Forelimb muscle (tissue), 1 donor: ENCODE data around the gene KRT77. TPM values are rescaled to one million over a fixed set of nuclear protein-coding genes. Genes with fewer than 3 reads are reported as not detected.
"Not testable (repeated sequence)": the region's sequence is repeated elsewhere in the genome, so short reads cannot be mapped to it uniquely, and the experiment has no call there.

Source experiments
- DNase-seq: peaks from one replicate; pipeline ENCODE4 v3.0.0-alpha.2; 2013; ENCODE audit warnings: low read depth
- polyA plus RNA-seq: library from polyadenylated mRNA; unstranded; fragments of 120-200 nt; gene quantifications from one replicate; pipeline ENCODE4 v1.2.1, GENCODE V29; 2013; ENCODE audit not compliant: insufficient read length

The KRT77 gene
- polyA plus RNA-seq, 1 donor = not detected

DNA sequence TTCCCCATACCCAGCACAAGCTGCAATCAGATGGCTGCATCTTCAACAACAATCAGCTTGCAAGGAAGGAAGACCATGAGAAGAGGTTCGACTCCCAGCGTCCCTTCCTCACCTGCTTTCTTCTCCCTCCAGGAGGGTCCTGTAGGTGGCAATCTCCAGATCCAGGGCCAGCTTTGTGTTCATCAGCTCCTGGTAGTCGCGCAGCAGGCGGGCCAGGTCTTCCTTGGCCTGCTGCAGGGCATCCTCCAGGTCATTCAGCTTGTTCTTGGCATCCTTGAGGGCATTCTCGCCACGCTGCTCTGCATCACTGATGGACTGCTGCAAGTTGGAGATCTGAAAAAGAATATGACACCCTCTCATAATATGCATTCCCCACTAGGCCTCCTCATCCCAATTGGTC lies 27.2 kb downstream of the KRT77 start:
- DNase-seq = no peak

GRCh38 chr12:52675301-52675701 lies 28.0 kb downstream of the KRT77 start:
- no peak for DNase-seq

GRCh38 chr12:52674433-52674775 lies 28.9 kb downstream of the KRT77 start:
- no peak for DNase-seq

DNA sequence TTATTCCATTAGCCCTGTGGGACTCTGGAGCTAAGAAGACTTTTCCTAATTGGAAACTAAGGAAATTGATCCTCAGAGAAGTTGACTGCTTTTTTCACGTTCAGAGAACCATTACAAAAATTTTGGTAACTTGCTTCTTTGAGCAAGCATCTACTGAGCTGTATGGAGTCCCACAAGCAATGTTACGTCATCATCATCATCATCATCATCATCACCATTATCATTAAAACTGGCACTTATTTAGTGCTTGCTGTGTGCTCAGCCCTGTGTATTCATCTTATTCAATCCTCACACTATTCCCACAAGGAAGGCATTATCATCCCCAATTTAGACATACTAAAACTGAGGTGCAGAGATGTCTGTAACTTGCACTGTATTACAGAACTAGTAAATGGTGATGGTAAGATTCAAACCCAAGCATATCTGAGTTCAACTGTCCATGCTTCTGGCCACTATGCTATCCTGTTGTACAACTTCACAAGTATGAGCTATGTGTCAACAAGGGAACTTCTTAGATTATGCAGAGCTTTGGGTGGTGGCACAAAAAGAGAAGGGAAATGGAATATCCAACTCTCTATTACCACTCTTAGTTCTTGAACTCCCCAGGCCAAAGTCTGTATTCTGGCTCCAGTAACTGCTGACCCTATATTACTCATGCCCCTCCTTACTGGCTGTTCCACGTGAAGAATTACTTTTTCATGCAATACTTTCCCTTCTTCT lies 29.5 kb downstream of the KRT77 start:
- DNase-seq = no peak

DNA sequence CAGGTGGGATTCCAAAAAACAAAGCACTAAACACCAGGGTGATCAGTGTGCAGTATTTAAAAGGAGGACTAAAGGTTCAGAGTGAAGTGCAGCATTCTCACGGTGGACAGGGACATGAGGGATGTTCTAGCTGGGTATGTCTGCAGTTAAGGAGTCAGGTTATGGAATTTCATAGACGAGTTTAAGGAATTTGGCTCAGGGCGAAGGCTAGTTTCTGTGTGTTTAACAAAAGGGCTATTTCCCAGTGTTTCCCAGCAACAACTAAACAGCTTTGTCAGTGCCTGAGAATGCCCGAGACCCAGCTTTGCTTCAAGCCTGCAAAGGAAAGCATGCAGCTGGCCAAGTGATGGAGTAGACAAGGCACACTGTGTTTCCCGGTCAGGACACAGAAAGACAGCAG lies 30.1 kb downstream of the KRT77 start:
- no peak for DNase-seq

DNA sequence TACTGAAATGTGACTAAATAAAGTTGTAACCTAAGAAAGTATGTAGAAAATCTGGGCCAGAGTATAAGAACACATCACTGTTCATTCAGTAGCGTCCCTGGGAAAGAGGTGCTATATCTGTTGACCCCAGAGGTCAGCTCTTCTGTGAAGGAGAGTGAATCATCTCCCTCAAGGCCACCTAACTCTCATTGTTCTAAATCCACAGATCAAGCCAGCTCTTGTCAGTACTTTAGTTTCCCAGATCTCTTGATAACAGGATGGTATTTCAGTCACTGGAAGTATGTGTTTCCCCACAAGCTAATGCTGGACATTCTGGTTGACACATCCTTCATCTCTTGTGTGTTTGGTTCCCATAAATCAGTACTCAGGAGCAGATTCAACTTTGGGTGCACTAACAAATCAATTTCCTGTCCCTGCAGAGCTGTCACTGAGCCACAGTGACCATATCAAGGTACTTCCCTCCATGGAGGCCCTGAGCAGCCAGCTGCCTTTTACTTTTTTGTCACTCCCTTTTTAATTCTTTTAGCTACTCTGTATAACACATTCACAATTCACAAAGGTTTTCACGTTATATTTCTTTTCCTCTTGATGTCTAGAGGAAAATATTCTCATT lies 30.9 kb downstream of the KRT77 start:
- DNase-seq = no peak

- no peak for DNase-seq
Observed at GRCh38 chr12:52670961-52671360, 32.4 kb downstream of the KRT77 start.

GRCh38 chr12:52670506-52670905 lies 32.8 kb downstream of the KRT77 start:
- no peak for DNase-seq

DNA sequence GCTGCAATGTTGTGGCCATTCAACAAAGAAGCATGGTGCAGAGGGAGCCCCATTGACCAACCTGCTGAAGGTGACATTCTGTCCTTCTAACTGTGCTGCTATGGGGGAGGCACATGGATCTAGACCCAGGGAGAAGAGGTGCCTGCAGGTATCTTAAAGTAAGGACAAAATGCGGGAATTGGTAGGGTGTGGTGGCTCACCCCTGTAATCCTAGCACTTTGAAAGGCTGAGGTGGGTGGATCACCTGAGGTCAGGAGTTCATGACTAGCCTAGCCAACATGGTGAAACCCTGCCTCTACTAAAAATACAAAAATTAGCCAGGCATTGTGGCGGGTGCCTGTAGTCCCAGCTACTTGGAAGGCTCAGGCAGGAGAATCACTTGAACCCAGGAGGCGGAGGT lies 33.4 kb downstream of the KRT77 start:
- DNase-seq = not testable (repeated sequence)

DNA sequence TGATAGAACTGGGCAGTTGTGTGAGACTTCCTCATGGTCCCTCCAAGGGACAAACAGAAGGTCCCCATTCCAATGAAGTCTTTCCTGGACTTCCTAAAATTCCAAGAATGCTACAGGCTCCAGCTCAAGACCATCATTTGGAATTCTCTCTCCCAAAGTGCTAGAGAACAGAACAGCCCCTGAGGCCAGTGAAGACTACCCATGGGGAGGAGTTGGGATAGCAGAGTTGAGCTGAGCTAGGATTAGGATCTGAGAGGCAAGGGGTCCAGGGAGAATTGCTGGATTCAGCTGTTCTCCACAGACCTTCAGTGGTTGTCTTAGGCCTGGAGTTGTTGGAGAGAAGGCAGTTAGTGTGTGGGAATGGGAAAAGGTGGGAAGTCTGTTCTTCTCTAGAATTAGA lies 33.9 kb downstream of the KRT77 start:
- DNase-seq = no peak

DNA sequence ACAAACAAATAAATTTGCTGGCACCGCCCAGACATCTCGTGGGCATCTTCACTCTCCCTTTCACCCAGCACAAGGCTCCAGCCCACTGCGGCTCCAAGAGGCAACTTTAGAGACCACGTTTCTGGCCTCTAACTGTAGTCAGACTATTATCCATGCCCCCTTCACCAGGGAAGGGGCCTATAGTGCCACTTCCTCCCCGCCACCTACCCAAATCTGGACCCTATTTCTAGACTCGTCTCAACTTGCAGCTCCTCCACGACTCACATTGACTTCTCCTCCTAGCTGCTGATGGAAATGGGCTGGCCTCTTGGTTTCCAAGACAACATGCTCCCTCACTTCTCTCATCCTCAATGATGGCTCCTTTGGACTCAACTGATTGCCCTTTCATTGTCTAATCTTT lies 35.4 kb downstream of the KRT77 start:
- no peak for DNase-seq

- DNase-seq = no peak
Observed at GRCh38 chr12:52667509-52667908, 35.8 kb downstream of the KRT77 start.

GRCh38 chr12:52666471-52666870 lies 36.9 kb downstream of the KRT77 start:
- DNase-seq = no peak

DNA sequence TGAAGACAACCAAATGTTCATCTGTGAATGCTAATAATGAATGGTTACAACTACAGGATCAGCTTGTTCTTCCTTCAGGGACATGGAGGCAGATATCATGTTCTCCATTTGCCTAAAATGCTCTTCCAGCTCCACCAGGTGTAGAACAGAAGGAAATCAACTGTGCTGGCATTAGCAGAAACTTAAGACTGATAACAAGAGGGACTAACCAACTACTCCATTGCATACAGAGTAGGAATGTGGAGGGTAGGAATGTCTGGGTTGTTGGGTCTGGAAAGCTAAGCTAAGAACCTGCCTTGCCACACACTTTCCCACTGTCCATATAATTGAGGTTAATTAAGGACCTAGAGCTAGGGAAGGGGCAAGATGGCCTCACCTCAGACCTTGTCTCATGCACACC lies 39.9 kb downstream of the KRT77 start:
- DNase-seq = no peak

DNA sequence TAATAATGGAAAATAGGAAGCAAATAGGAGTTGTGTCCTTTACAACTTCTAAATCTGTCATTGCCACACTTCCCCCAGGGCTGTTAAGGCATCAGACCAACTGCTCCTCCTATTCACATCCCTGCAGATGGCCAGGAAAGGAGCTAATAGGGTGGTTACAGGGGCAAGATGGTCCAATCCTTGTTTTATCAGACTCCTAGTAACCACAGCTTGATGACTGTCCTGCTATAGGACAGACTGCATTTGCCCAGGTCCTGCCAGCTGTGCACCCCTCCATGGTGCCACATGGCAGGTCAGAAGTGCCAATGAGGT lies 40.5 kb downstream of the KRT77 start:
- DNase-seq = no peak

GRCh38 chr12:52662093-52662917 lies 41.0 kb downstream of the KRT77 start:
- no peak for DNase-seq

- no peak for DNase-seq
Observed at GRCh38 chr12:52661668-52662067, 41.7 kb downstream of the KRT77 start.

GRCh38 chr12:52660934-52661499 lies 42.3 kb downstream of the KRT77 start:
- no peak for DNase-seq

- no peak for DNase-seq
Observed at GRCh38 chr12:52659951-52660350, 43.4 kb downstream of the KRT77 start.

DNA sequence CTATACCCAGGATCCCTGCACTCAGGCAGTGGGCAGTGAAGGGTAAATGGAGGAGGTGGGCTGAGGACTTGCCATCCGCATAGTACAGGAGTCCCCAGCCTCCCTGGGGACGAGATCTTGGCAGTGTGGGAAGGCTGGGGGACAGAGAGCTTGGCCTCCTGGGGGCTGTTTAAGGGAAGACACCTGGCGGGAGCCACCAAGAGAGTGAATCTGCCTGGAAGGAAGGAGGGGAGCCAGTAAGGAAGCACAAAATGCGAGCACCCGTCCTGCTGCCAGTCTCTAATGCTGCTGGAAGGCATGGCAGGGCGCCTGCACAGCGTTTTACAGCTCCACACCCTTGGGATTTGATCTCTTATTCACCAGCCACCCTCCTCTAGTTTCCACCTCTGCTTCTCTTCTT lies 43.9 kb downstream of the KRT77 start:
- DNase-seq = no peak

DNA sequence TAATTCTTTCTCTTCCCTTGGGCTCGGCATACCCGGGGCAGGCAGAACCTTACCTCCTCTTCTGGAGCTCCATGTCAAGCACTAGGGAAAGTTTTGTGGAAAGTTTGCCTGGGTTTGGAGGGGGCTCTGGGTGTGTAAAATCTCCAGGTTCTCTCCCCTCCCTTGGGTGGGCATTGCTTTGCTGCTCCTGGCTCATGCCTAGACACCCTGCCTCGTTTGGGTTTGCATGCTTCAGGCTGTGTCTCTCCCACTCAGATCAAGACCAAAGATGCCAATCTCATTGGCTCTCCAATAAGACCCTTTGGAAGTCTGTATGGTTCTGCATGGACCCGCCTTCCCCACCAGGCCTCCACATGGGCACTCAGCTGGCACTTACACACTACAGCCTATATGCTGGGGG lies 45.1 kb downstream of the KRT77 start:
- no peak for DNase-seq

DNA sequence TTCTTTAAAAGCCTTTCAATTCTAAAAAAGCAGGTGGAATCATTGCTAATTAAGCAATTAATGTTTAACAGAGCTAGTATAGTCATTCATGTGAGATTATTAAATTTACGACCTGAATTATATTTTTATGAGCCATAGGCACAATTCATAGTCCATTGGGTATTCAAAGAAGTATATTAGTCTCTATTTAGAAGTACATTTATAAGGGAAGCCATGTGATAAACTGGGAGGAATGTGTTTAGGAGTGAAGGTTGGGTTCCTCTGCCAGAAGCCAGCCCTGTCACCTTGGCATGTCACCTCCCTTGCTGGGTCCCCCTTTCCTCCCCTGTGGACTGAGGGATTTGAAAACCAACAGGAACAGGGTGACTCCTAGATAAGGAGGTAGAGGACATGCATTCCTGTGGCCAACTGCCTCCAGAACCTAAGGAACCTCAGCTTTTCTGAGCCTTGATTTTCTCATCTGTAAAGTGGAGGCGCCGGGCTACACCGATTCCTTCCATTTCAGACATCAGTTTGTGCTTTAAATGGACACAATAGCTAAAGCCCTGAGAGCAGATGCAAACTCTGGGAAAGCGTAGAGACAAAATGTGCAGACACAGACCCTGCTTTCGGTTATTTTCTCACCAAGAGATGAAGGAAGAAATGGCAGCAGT lies 45.9 kb downstream of the KRT77 start:
- no peak for DNase-seq
